ENCODE measurements around the gene STEAP4. TPM values are rescaled to one million over a fixed set of nuclear protein-coding genes. Genes with fewer than 3 reads are reported as not detected.

STEAP4 gene
- total RNA-seq, 1 experiment from 2014 or later, result not detected

DNA sequence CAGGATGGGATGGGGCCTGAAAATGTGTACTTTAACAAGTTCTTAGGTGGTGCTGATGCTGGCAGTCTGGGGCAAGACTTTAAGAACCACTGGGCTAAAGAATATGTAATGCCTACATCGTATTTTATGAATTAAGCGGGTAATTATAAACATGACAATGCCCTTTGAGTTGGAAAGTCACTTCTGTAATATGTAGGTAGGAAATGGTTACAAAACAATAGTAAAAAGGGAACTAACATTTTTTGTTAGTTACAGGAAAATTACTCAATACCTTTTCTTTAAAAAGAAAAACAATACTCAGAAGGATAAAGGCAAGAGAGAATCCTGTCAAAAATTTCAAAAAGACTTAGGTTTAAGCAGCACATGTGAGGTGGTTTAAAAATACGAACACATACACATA lies 48.3 kb upstream of the STEAP4 start:
- no peak for DNase-seq

More for the DNA sequence above, 48.3 kb upstream of the STEAP4 start:
- H3K56ac ChIP-seq (ENCODE audit: insufficient read length, low read depth, low read length), result no peak overlapping the region
- no peak overlapping the region for H3T11ph ChIP-seq (ENCODE audit: low read length)
- no peaks in the 10 kb centered on the region for H3K9me3 ChIP-seq (ENCODE audit: control insufficient read depth, low read depth, low read length)
- H4K5ac ChIP-seq (ENCODE audit: insufficient read length, low read depth, low read length), result no peak overlapping the region
- no peak overlapping the region for H2BK20ac ChIP-seq (ENCODE audit: low read depth, low read length, poor library complexity, severe bottlenecking)
- TF ChIP-seq, protein P1, sequence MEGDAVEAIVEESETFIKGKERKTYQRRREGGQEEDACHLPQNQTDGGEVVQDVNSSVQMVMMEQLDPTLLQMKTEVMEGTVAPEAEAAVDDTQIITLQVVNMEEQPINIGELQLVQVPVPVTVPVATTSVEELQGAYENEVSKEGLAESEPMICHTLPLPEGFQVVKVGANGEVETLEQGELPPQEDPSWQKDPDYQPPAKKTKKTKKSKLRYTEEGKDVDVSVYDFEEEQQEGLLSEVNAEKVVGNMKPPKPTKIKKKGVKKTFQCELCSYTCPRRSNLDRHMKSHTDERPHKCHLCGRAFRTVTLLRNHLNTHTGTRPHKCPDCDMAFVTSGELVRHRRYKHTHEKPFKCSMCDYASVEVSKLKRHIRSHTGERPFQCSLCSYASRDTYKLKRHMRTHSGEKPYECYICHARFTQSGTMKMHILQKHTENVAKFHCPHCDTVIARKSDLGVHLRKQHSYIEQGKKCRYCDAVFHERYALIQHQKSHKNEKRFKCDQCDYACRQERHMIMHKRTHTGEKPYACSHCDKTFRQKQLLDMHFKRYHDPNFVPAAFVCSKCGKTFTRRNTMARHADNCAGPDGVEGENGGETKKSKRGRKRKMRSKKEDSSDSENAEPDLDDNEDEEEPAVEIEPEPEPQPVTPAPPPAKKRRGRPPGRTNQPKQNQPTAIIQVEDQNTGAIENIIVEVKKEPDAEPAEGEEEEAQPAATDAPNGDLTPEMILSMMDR (conservative IDR thresholded peaks at IDR 0.05), result no peak
- no peaks in the 10 kb centered on the region for H3K79me2 ChIP-seq (ENCODE audit: insufficient read depth, low read length)
- Mint-ChIP-seq H3K9me3 (no peaks in the 10 kb centered on the region), H3K27ac (no peak overlapping the region), H3K4me1 (no peaks in the 10 kb centered on the region), H3K4me3 (no peak overlapping the region), H3K27me3 (ENCODE audit: low read depth) (no peaks in the 10 kb centered on the region), H3K36me3 (ENCODE audit: insufficient read depth in 1 of 3, low read depth in 3 of 3) (no peaks in the 10 kb centered on the region)
- no peak overlapping the region for H2AFZ ChIP-seq (ENCODE audit: low read length)
- no peak overlapping the region for H2BK5ac ChIP-seq (ENCODE audit: insufficient read length, low read length)
- no peak overlapping the region for H3K23ac ChIP-seq (ENCODE audit: insufficient read length, low read depth, low read length)
- H2BK120ac ChIP-seq (ENCODE audit: low read depth, low read length, poor library complexity, severe bottlenecking), result no peak overlapping the region
- H2BK12ac ChIP-seq (ENCODE audit: insufficient read length, low read depth, low read length), result no peak overlapping the region
- no peak overlapping the region for H3K9ac ChIP-seq (ENCODE audit: extremely low read depth, insufficient read length, low read length)
- no peak overlapping the region for H3K4me2 ChIP-seq (ENCODE audit: insufficient read depth, insufficient read length, low read length)
- H3K4ac ChIP-seq (ENCODE audit: low read depth, low read length), result no peak overlapping the region
- no peaks in the 10 kb centered on the region for H3K4me1 ChIP-seq (ENCODE audit: insufficient read depth, low read length)
- no peak overlapping the region for H4K8ac ChIP-seq (replicated peaks; ENCODE audit: insufficient read length, low read depth, low read length)
- H3K18ac ChIP-seq (ENCODE audit: insufficient read length, low read depth, low read length), result no peak overlapping the region
- no peaks in the 10 kb centered on the region for H3K23me2 ChIP-seq (ENCODE audit: insufficient read length, low read depth, low read length, poor library complexity, severe bottlenecking)
- no peaks in the 10 kb centered on the region for H4K20me1 ChIP-seq (ENCODE audit: control insufficient read depth, insufficient read depth, insufficient read length)
- H2AK5ac ChIP-seq (ENCODE audit: insufficient read length, low read length), result no peak overlapping the region
- H3K27me3 ChIP-seq (ENCODE audit: insufficient read depth, low read length), result no peaks in the 10 kb centered on the region
- H2BK15ac ChIP-seq (ENCODE audit: low read depth, low read length), result no peak overlapping the region
- no peaks in the 10 kb centered on the region for H3K79me1 ChIP-seq (ENCODE audit: insufficient read depth, low read depth, low read length, poor library complexity, severe bottlenecking)
- no peak overlapping the region for H4K91ac ChIP-seq (ENCODE audit: insufficient read length, low read depth, low read length)
- H3K14ac ChIP-seq (ENCODE audit: insufficient read depth, low read length), result no peak overlapping the region
- no CpG with 5 or more reads among the region's 3 CpGs for WGBS (ENCODE audit: extremely low coverage, insufficient read length, low lambda C conversion rate)
- no peak overlapping the region for H3K27ac ChIP-seq (ENCODE audit: insufficient read length, low read depth, low read length)
